KMS-11 (cell line): ENCODE measurements around the gene PFDN1.

ENCODE experiments used
- H2AFZ ChIP-seq: fragments of 200-600 bp; sonication (generic); 2 replicates; pipeline ENCODE4 v1.6.1; 2016; ENCODE audit warnings: antibody characterized with exemption, mixed run types, low read depth
- H3K27ac ChIP-seq: fragments of 200-600 bp; sonication (generic); 2 replicates; pipeline ENCODE4 v1.6.1; 2016; ENCODE audit warnings: mild to moderate bottlenecking, mixed run types
- H3K27me3 ChIP-seq: fragments of 200-600 bp; sonication (generic); 2 replicates; pipeline ENCODE4 v1.6.1; 2017; ENCODE audit warnings: mild to moderate bottlenecking, low read depth, mixed run types, moderate library complexity; ENCODE audit not compliant: insufficient read depth
- H3K36me3 ChIP-seq: fragments of 200-600 bp; sonication (generic); 2 replicates; pipeline ENCODE4 v1.6.1; 2017; ENCODE audit warnings: mild to moderate bottlenecking, mixed run types; ENCODE audit not compliant: insufficient read depth
- H3K4me1 ChIP-seq: fragments of 200-600 bp; sonication (generic); 2 replicates; pipeline ENCODE4 v1.6.1; 2016; ENCODE audit warnings: mild to moderate bottlenecking, low read depth, mixed run types; ENCODE audit not compliant: poor library complexity, severe bottlenecking
- H3K4me2 ChIP-seq: fragments of 200-600 bp; sonication (generic); 2 replicates; pipeline ENCODE4 v1.7.0; 2016; ENCODE audit warnings: mild to moderate bottlenecking, mixed run types
- H3K4me3 ChIP-seq: fragments of 200-600 bp; sonication (generic); IDR thresholded peaks from 2 replicates; pipeline ENCODE4 v1.6.1; 2017; ENCODE audit warnings: low read depth, low read length, mixed read lengths; ENCODE audit not compliant: insufficient read depth
- H3K79me2 ChIP-seq: fragments of 200-600 bp; sonication (generic); 2 replicates; pipeline ENCODE4 v1.6.1; 2016; ENCODE audit warnings: low read depth, mixed run types; ENCODE audit not compliant: insufficient read depth
- H3K9ac ChIP-seq: fragments of 200-600 bp; sonication (generic); 2 replicates; pipeline ENCODE4 v1.6.1; 2016; ENCODE audit warnings: mild to moderate bottlenecking, mixed run types
- H4K20me1 ChIP-seq: fragments of 200-600 bp; sonication (generic); 2 replicates; pipeline ENCODE4 v1.6.1; 2016; ENCODE audit warnings: mild to moderate bottlenecking, mixed run types; ENCODE audit not compliant: insufficient read depth
- CTCF ChIP-seq: fragments of 200-600 bp; sonication (generic); conservative IDR thresholded peaks from 2 replicates; pipeline ENCODE4 v1.6.1; 2017; ENCODE audit warnings: low read depth, mild to moderate bottlenecking, antibody characterized with exemption, low read length, moderate library complexity, mixed read lengths

Gene PFDN1

DNA sequence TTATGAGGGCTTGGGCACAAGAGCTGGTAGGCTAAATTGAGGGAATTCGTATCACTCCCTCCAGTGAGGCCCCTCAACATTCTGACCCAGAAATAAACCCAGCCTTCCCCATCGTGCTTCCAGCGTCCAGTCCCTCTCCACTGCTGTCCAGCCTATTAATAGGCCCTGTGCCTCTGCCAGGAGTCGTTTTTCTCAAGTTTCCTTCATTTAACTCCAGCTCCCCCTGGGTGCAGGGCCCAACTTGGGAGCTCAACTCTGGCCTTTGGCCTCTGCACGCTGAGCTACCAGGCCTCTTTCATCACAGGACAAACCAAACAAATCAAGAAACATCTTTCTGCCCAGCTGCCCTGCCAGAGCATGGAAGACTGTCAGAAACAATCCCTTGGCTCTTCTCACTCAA is 33.5 kb upstream of the PFDN1 start:
- Histone ChIP-seq H2AFZ (no peak overlapping the region), H3K4me1 (no peaks in the 10 kb centered on the region), H3K79me2 (no peaks in the 10 kb centered on the region), H3K4me3 (no peak overlapping the region), H3K4me2 (no peak overlapping the region), H3K27ac (no peak overlapping the region), H3K36me3 (no peaks in the 10 kb centered on the region), H4K20me1 (no peaks in the 10 kb centered on the region), H3K27me3 (no peaks in the 10 kb centered on the region), H3K9ac (no peak overlapping the region)
- no peak for TF ChIP-seq CTCF

DNA sequence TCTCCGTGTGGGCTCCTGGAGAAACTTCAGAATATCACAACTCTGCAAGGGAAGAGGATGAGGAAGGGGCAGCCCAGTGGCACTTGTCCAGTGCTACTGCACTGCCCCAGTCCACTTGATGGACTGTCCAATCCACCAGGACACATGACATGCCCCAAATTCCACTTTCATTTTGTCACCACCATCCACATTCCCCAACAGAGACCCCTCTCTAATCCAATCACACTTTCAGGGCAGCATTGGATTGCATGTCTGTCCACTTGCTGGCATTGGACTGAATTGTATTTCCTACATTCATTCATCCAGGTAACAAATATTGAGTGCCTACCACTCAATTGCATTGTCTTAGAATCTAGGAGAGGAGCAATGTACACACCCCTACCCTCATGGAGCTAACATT is 28.7 kb upstream of the PFDN1 start:
- TF ChIP-seq CTCF: no peak
- Histone ChIP-seq H3K36me3 (no peaks in the 10 kb centered on the region), H3K27ac (no peak overlapping the region)

DNA sequence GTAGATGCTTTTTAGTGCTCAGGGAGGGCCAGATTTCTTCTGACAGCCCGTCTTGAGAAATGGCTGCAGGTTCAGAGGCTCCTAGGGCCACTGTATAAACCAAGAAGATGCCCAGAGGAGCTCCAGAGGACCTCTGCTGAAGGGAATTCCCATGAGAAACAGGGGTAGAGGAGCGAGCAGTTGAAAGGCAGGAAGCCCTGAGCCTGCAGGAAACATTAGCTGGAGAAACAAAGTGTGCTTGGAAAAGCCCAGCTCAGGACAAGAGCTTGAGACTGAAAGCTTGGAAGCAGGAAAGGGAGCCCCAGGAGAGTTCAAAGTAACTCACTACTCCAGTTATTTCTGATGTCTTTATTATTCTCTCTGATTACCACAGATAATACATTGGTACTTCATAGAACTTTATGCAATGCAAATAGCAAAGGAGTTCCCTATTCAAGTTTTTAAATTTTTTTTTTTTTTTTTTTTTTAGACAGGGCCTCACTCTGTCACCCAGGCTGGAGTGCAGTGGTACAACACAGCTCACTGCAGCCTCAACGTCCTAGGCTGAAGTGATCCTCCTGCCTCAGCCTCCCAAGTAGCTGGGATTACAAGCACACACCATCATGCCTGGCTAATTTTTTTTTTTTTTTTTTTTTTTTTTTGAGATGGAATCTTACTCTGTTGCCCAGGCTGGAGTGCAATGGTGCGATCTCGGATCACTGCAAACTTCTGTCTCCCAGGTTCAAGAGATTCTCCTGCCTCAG is 27.0 kb upstream of the PFDN1 start:
- Histone ChIP-seq H3K4me3 (no peak overlapping the region), H2AFZ (no peak overlapping the region), H3K36me3 (no peaks in the 10 kb centered on the region), H3K9ac (no peak overlapping the region), H4K20me1 (no peaks in the 10 kb centered on the region), H3K27me3 (no peaks in the 10 kb centered on the region), H3K27ac (no peak overlapping the region), H3K79me2 (no peaks in the 10 kb centered on the region), H3K4me1 (no peaks in the 10 kb centered on the region), H3K4me2 (no peak overlapping the region)
- no peak for TF ChIP-seq CTCF

More for the DNA sequence above, 28.7 kb upstream of the PFDN1 start:
- no peaks in the 10 kb centered on the region for H4K20me1 ChIP-seq
- H3K9ac ChIP-seq: no peak overlapping the region
- H3K4me3 ChIP-seq: no peak overlapping the region
- H2AFZ ChIP-seq: no peak overlapping the region
- H3K4me2 ChIP-seq: no peak overlapping the region
- no peaks in the 10 kb centered on the region for H3K4me1 ChIP-seq
- H3K27me3 ChIP-seq: no peaks in the 10 kb centered on the region
- no peaks in the 10 kb centered on the region for H3K79me2 ChIP-seq

DNA sequence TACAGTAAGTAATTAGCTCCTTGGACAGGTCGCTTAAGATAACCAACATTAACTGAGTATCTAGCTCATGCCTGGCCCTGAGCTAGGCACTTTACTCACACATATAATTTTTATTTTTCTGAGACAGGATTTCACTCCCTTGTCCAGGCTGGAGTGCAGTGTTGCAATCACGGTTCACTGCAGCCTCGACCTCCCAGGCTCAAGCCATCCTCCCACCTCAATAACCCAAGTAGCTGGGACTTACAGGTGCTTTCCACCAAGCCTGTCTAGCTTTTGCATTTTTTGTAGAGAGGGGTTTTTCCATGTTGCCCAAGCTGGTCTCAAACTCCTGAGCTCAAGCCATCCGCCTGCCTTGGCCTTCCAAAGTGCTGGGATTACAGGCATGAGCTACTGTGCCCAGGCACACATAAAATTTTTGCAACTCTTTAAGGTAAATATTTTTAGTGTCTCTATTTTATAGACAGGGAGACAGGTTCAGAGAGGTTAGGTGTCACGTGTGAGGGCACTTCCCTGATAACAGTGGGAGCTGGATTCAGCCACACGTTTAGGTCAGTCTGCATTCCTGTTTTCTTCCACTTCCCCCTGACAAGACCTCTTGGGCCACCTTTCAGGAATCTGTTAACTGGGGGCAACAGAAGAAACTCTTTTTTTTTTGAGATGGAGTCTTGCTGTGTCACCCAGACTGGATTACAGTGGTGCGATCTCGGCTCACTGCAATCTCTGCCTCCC is 25.3 kb upstream of the PFDN1 start:
- Histone ChIP-seq H4K20me1 (no peaks in the 10 kb centered on the region), H2AFZ (no peak overlapping the region), H3K79me2 (no peaks in the 10 kb centered on the region), H3K4me1 (no peaks in the 10 kb centered on the region), H3K36me3 (no peaks in the 10 kb centered on the region), H3K4me3 (no peak overlapping the region), H3K9ac (no peak overlapping the region), H3K27me3 (no peaks in the 10 kb centered on the region), H3K4me2 (no peak overlapping the region), H3K27ac (no peak overlapping the region)
- TF ChIP-seq CTCF: no peak
